Measurements from ENCODE around the gene ESPNL. TPM values are rescaled to one million over a fixed set of nuclear protein-coding genes. Genes with fewer than 3 reads are reported as not detected.

Gene ESPNL
- total RNA-seq, 2 experiments from 2014 or later, result 0.05 TPM; not detected in 1

DNA sequence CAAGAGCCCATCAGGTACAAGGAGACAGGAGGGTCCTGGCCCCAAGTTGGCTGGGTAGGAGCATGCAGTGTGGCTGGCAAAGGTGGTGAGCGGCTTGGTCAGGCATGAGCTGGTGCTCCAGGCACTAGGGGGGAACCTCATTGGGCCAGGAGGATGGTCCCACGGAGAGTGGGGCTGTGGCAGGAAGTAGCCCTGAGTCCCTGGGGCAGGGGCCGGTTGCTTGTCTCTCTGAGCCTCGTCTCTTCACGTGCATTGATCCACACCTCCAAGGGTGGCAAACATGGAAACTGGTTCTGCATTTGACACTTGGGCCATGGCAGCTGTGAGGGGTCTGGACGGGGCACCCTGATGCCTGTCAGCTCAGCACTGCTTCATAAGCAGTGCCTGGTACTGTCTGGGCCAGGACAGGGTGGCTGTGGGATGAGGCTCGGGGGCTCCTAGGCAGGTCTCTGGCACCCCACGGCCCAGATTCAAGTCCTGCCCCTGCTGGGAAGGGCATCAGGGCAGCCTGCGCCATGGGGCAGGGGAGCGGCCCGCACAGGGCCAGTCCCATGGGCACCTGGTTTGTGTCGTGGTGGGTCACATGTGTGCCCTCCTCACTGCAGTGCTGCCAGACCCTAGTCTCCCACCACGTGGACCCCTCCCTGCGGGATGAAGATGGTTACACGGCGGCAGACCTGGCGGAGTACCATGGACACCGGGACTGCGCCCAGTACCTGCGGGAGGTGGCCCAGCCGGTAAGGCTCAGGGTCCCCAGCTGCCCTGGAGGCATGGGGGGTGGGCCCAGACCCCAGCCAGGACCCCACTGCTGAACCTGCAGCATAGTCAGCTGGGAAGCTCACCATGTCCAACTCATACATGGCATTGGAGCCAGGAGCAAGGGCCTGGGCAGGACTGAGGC lies 16.4 kb downstream of the ESPNL start:
- POLR2A ChIA-PET, result no interaction called here
- CTCF ChIA-PET, result no interaction called here
- Mint-ChIP-seq H3K9me3 (peaks cover 12% of the 10 kb centered on the region), H3K4me1 (no peaks in the 10 kb centered on the region), H3K27me3 (no peaks in the 10 kb centered on the region), H3K27ac (no peak overlapping the region), H3K36me3 (ENCODE audit: low read depth) (no peaks in the 10 kb centered on the region), H3K4me3 (no peak overlapping the region)
- DNase-seq, result no peak

DNA sequence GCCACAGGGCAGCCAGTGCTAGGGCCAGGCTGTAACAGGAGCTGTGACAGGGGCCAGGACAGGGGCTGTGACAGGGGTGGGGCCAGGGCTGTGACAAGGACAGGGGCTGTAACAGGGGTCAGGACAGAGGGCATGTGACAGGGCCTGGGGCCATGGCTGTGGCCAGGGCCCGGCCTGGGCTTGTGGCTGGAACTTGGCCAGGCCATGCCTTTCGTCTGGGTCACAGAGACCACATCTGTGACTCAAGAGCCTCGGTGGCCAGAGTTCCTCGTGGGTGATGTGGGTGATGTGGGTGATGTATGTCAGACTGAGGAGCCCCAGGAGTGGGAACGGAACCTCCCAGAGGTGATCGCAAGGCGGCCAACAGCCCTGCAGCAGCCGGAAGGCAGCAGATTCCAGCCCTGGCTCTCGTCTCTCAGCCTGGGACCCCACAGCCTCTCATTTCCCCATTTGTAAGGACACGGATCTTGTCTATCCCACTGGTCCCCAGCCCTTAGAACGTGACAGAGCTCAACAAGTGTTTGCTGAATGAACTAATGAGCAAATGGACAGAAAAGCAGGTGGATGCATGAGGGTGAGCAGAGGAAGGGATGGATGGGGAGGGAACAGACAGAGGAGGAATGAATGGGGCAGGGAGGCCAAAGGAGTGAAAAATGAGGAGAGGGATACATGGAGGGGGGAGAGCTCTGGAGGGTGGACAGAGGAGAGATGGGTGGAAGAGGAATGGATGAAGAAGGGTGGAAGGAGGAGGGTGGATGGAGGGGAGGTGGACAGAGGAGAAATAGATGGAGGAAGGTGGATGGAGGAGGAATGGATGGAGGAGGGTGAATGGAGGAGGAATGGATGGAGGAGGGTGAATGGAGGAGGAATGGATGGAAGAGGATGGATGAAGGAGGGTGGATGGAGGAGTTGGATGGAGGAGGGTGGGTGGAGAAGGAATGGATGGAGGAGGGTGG lies 17.3 kb downstream of the ESPNL start:
- no peak overlapping the region for H3K4me3 Mint-ChIP-seq
- no peak for DNase-seq
- H3K9me3 Mint-ChIP-seq, result peaks cover 10% of the 10 kb centered on the region
- no peak overlapping the region for H3K27ac Mint-ChIP-seq
- no peaks in the 10 kb centered on the region for H3K36me3 Mint-ChIP-seq (ENCODE audit: low read depth)
- ChIA-PET POLR2A (no interaction called here), CTCF (no interaction called here)
- H3K27me3 Mint-ChIP-seq, result no peaks in the 10 kb centered on the region
- H3K4me1 Mint-ChIP-seq, result no peaks in the 10 kb centered on the region

DNA sequence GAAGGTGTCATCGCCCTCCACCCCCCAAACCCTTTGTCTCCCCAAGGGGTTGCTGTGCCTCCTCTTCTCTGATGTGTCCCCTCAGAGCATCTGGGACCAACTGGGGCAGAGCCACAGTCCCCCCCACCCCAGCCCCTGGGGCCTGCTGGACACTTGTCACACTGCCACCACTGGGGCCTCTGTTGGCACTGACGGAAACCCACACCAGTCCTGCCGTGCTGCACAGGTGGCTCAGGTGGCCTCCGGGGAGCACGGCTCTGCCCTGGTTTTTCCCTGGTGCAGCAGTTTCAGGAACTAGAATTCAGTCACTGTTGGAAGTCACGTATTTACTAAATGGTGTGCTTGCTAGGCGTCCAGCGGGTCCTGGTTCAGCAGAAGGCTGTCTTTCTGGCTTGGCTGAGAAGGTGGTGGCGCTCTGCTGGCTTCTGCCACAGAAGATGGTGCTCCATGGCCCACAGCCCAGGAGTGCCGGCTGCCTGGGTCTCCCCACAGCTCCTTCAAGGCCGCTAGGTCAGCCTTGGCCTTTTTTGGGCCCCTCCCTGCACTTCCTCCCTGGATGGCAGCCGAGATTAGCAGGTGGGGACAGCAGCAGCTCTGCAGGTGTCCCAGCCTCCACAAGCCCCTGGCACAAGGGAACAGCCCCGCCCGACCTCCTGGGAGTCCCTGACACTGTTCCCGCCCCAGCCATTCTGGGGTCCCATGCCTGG lies 19.8 kb downstream of the ESPNL start:
- no peak for DNase-seq
- Mint-ChIP-seq H3K36me3 (ENCODE audit: low read depth) (no peaks in the 10 kb centered on the region), H3K4me3 (no peak overlapping the region), H3K27ac (no peak overlapping the region), H3K9me3 (no peaks in the 10 kb centered on the region), H3K27me3 (no peaks in the 10 kb centered on the region), H3K4me1 (no peaks in the 10 kb centered on the region)
- ChIA-PET CTCF (no interaction called here), POLR2A (no interaction called here)

DNA sequence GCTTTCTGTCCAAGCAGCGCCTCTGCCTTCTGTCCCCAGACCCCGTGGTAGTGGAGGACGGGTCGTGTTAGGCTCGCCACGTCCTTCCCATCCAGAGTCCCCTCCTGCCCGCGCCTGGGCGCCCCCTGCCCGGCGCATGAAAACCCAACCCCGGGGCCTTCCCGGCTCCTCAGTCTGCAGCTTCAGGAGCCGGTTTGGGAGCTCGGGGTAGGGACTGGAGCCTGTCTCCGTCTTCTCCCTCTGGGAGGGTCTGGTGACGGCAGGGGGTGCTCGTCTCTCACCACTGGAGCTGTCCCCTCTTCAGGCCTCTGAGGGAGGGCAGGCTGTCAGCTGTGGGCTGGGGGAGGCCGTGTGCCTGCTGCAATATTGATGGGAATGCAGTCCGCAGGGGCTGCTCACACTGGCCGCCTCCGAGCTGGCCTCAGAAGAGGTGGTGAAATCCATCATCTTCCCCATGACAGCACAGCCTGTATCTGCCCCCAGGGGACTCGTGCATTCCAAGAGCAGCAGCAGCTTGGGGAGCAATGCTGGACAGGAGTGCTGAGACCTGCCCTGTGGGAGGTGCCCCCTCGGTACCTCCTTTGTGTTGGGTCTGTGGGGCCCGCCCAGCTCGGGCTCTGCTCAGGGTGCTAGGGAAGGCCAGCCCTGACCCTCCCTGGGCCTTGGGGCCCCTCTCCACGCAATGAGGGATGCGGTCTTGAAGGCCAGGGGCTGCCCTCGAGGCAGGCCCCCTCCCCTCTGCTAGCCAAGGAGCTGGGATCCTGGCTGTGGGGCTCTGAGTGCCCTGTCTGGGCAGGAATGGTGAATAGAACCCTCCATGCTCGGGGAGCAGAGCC lies 20.5 kb downstream of the ESPNL start:
- ChIA-PET POLR2A (no interaction called here), CTCF (no interaction called here)
- H3K9me3 Mint-ChIP-seq, result no peaks in the 10 kb centered on the region
- no peak overlapping the region for H3K4me3 Mint-ChIP-seq
- H3K27ac Mint-ChIP-seq, result no peak overlapping the region
- H3K27me3 Mint-ChIP-seq, result no peaks in the 10 kb centered on the region
- no peaks in the 10 kb centered on the region for H3K4me1 Mint-ChIP-seq
- no peaks in the 10 kb centered on the region for H3K36me3 Mint-ChIP-seq (ENCODE audit: low read depth)
- DNase-seq, result no peak

DNA sequence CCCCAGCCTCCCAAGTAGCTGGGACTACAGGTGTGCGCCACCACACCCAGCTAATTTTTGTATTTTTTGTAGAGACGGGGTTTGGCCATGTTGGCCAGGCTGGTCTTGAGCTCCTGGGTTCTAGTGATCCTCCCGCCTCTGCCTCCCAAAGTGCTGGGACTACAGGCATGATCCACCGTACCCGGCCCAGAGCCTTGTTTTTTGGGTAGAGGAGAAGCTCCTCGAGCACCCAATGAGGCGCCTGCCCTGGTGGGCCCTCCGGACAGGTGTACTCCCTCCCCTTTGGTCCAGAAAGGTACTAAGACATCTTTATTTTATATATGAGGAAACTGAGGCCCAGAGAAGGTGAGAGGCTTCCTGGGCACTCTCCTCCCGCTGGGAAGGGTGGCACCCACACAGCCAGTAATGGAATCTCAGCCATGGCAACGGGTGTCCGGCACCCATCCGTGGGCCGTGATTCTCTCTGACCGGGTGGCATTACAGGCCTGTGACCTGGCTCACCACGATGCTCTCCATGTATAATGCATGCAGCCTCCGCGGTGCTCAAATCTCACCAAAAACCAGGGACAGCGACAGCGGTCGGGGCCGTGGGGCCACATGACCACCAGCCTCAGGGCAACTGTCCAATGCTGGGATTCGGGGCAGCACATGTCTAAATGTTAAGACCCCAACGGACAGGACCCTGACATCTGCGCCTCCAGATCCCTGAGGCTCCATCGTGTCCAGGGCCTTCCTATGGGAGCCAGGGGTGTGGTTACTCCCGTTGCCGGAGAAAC lies 21.6 kb downstream of the ESPNL start:
- Mint-ChIP-seq H3K4me1 (no peaks in the 10 kb centered on the region), H3K36me3 (ENCODE audit: low read depth) (no peaks in the 10 kb centered on the region), H3K27ac (no peak overlapping the region), H3K9me3 (no peaks in the 10 kb centered on the region), H3K4me3 (no peak overlapping the region), H3K27me3 (no peaks in the 10 kb centered on the region)
- no peak for DNase-seq
- ChIA-PET POLR2A (no interaction called here), CTCF (no interaction called here)

DNA sequence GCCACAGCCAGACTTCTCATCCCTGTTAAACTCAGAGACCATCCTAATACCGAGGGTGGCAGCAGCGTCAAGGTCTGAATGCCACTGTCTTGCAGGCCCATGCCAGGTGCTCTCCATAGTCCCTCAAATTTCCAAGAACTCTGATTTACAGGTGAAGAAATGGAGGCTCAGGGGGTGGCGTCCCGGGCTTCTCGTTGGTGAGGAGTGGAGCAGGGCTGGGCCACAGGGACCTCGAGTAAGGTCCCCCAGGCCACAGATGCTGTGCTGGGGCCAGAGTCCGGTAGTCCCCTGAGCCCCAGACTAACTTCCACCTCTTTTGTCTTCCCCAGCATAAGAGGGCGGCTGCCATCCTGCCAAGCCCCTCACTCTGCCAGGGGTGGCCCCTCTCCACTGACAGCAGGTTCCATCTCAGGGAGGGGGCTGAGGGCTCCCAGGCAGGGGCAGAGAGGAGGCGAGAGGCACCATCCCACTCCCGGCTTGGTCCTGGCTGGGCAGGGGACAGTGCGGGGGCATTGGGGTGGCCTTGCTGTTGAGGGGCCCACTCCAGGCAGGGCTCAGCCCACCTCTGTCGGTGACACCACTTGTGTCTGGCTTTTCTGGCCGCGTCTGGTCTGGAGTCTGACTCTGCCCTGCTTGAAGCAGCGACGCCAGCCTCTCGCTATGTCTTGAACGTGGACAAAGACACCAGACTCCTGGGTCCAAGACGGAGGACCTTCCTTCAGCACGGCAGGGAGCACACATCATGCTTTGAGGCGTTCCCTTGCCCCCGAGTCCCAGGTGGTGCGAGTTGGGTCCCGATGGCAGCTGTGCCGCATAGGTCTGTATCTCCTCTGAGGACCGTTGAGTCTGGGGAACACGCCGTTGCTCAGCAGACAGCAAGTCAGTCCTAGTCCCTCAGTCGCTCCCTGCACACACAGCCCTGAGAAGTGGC lies 22.4 kb downstream of the ESPNL start:
- Mint-ChIP-seq H3K36me3 (ENCODE audit: low read depth) (no peaks in the 10 kb centered on the region), H3K9me3 (no peaks in the 10 kb centered on the region), H3K27ac (no peak overlapping the region), H3K4me3 (no peak overlapping the region), H3K4me1 (no peaks in the 10 kb centered on the region), H3K27me3 (no peaks in the 10 kb centered on the region)
- ChIA-PET CTCF (no interaction called here), POLR2A (no interaction called here)
- no peak for DNase-seq

DNA sequence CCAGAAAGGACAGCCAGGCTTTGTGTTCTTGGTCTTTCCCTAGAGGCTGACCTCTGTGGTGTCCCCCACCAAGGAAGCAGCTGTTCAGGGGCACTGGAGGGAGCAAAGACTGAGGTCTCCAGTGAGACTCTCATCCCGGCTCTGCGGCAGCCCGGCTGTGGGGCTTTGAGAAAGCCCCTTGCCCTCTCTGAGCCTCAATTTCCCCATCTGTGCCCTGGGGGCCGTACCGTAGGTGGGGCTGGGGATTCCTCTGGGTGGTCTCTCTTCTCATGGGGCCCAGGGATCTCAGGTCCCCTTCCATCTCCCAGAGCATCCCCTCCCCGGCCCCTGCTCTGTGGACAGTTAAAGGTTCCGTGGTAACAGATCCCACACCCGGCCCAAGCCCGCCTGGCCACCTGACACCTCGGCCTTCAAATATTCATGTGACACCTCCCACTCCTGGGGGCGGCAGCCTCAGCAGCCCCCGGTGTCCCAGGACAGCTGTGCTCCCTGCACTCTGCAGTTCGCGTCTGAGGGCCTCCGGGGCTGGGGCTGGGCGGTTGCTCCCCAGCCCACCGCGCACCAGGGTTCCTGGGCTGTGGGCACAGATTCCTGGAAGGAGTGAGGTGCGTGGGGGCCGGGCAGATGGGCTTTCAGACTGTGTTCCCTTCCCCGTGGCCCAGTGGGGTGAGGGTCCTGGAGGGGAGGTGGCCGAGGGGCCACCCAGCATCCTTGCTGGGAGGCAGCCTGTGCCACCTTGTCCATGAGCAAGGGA lies 23.3 kb downstream of the ESPNL start:
- Mint-ChIP-seq H3K4me1 (no peaks in the 10 kb centered on the region), H3K27ac (no peak overlapping the region), H3K36me3 (ENCODE audit: low read depth) (no peaks in the 10 kb centered on the region), H3K27me3 (no peaks in the 10 kb centered on the region), H3K9me3 (no peaks in the 10 kb centered on the region), H3K4me3 (no peak overlapping the region)
- ChIA-PET CTCF (no interaction called here), POLR2A (no interaction called here)
- no peak for DNase-seq

DNA sequence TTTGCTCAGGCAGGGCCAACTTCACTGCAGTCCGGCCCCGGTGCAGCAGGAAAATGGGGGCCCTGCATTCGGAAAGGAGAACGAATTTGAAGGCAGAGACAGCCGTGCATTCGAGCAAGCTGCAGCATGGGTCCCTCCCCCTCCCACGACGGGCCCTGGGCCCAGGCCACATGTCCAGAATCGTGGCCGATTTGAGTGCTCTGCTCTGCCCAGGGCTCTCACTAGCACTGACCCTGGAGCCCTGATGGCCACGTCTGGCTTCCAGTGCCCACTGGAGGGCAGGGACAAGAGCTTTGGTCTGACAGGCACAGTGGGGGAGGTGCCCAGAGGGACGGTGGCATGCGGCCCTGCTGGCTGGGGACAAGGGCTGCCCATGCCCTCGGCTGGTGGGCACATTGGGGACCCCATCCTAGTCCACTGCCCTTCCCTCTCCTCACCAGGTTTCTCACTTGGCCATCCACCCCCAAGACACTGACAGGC lies 23.9 kb downstream of the ESPNL start:
- no peak overlapping the region for H3K27ac Mint-ChIP-seq
- POLR2A ChIA-PET, result no interaction called here
- no peak overlapping the region for H3K4me3 Mint-ChIP-seq
- no peaks in the 10 kb centered on the region for H3K9me3 Mint-ChIP-seq
- CTCF ChIA-PET, result no interaction called here
- no peak for DNase-seq
- H3K36me3 Mint-ChIP-seq (ENCODE audit: low read depth), result no peaks in the 10 kb centered on the region
- H3K27me3 Mint-ChIP-seq, result no peaks in the 10 kb centered on the region
- no peaks in the 10 kb centered on the region for H3K4me1 Mint-ChIP-seq

DNA sequence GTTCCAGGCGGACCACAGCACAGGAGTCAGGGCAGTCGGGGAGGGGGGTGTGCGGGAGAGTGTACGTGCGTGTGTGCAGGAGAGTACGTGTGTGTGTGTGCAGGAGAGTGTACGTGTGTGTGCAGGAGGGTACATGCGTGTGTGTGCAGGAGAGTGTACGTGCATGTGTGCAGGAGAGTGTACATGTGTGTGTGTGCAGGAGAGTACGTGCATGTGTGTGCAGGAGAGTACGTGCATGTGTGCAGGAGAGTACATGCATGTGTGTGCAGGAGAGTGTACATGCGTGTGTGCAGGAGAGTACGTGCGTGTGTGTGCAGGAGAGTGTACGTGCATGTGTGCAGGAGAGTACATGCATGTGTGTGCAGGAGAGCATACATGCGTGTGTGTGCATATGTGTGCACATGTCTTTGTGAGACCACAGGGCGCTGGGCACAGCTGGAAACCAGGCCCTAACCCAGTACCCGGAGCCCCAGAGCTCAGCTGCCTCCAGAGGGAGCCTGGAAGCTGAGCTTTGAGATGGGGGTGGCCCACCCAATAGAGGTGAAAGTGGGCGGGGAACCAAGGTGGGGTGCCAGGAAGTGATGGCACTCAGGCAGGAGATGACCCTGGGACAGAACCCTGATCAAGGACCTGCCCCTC lies 24.5 kb downstream of the ESPNL start:
- Mint-ChIP-seq H3K4me1 (no peaks in the 10 kb centered on the region), H3K27me3 (no peaks in the 10 kb centered on the region), H3K4me3 (no peak overlapping the region), H3K9me3 (no peaks in the 10 kb centered on the region), H3K27ac (no peak overlapping the region), H3K36me3 (ENCODE audit: low read depth) (no peaks in the 10 kb centered on the region)
- CTCF ChIA-PET, result interaction anchor here (0.6 kb wide), 1 partner anchor 358 kb away, joined by 4 read pairs; no protein-coding TSS in a partner anchor
- POLR2A ChIA-PET, result no interaction called here
- DNase-seq, result no peak

DNA sequence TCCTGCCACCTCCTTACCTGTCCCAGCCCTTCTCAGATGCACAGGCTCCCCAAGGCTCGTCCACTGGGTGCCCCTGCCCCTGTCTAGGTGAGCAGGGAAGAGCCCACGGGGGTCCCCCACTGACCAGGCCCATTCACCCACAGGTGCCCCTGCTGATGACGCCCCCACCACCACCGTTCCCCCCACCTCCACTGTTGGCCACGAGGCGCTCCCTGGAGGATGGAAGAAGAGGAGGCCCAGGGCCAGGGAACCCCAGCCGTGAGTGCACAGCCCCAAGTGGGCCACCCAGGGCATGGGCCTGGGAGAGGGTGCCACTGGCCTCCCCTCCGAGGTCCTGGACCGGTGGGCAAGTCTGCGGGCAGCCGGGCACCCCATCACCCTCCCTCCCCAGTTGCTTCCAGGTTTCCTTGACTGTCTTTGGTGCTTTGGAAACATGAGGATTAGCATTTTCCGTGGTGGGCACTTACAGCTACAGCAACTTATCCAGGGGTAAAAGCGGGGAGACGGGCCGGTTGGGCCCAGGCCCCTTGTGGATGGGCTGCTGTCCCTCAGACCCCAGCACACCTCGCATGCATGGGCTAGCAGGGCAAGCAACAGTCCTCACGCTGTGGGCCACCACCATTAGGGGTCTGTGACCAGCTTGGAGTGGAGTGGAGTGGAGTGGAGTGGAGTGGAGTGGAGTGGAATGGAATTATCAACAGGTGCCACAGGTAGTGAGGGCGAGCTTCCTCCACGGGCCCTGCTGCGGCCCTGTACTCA lies 25.2 kb downstream of the ESPNL start:
- DNase-seq, result no peak
- no peaks in the 10 kb centered on the region for H3K36me3 Mint-ChIP-seq (ENCODE audit: low read depth)
- ChIA-PET POLR2A (no interaction called here), CTCF (interaction anchor here (0.5 to 0.6 kb wide), 2 partner anchors 70 to 359 kb away, joined by 3 to 4 read pairs; no protein-coding TSS in a partner anchor)
- no peak overlapping the region for H3K4me3 Mint-ChIP-seq
- no peaks in the 10 kb centered on the region for H3K9me3 Mint-ChIP-seq
- H3K27me3 Mint-ChIP-seq, result no peaks in the 10 kb centered on the region
- H3K27ac Mint-ChIP-seq, result no peak overlapping the region
- H3K4me1 Mint-ChIP-seq, result no peaks in the 10 kb centered on the region
